ENCODE measurements around the gene LTB.
"Not testable (repeated sequence)": the region's sequence is repeated elsewhere in the genome, so short reads cannot be mapped to it uniquely, and the experiment has no call there.

Gene LTB

GRCh38 chr6:31558631-31559500 lies 23.4 kb downstream of the LTB start:
- no peak overlapping the region for H3K4me3 ChIP-seq (replicated peaks; ENCODE audit: low read depth, low read length)
- TF ChIP-seq CTCF (IDR thresholded peaks at IDR 0.05; ENCODE audit: low read depth, low read length, missing control alignments): no peak
- no peak for DNase-seq (ENCODE audit: extremely low read depth, low read depth)

GRCh38 chr6:31558318-31558625 lies 24.0 kb downstream of the LTB start:
- TF ChIP-seq CTCF (IDR thresholded peaks at IDR 0.05; ENCODE audit: low read depth, low read length, missing control alignments): no peak
- no peak for DNase-seq (ENCODE audit: extremely low read depth, low read depth)
- no peak overlapping the region for H3K4me3 ChIP-seq (replicated peaks; ENCODE audit: low read depth, low read length)

GRCh38 chr6:31557443-31558317 lies 24.5 kb downstream of the LTB start:
- no peak for DNase-seq (ENCODE audit: extremely low read depth, low read depth)
- no peak for TF ChIP-seq CTCF (IDR thresholded peaks at IDR 0.05; ENCODE audit: low read depth, low read length, missing control alignments)
- no peak overlapping the region for H3K4me3 ChIP-seq (replicated peaks; ENCODE audit: low read depth, low read length)

GRCh38 chr6:31556307-31556706 lies 25.9 kb downstream of the LTB start:
- no peak for DNase-seq (ENCODE audit: extremely low read depth, low read depth)
- no peak overlapping the region for H3K4me3 ChIP-seq (replicated peaks; ENCODE audit: low read depth, low read length)
- no peak for TF ChIP-seq CTCF (IDR thresholded peaks at IDR 0.05; ENCODE audit: low read depth, low read length, missing control alignments)

- peak; percentile 20 for TF ChIP-seq CTCF (IDR thresholded peaks at IDR 0.05; ENCODE audit: low read depth, low read length, missing control alignments)
- DNase-seq (ENCODE audit: extremely low read depth, low read depth); H3K4me3 ChIP-seq (replicated peaks; ENCODE audit: low read depth, low read length): not testable (repeated sequence)
Observed at GRCh38 chr6:31551371-31551770, 30.9 kb downstream of the LTB start.

- peak overlapping the region; percentile 43 for H3K4me3 ChIP-seq (replicated peaks; ENCODE audit: low read depth, low read length)
- DNase-seq (ENCODE audit: extremely low read depth, low read depth): no peak
- no peak for TF ChIP-seq CTCF (IDR thresholded peaks at IDR 0.05; ENCODE audit: low read depth, low read length, missing control alignments)
Observed at GRCh38 chr6:31548544-31548873, 33.7 kb downstream of the LTB start.
